Activated naive CD8-positive, alpha-beta T cell treated with anti-CD3 and anti-CD28 coated beads, Interleukin-2, amount 50 U/mL, for 24 hours (primary cell): ENCODE measurements around the gene ANKRA2.

Experiments
- ATAC-seq: fragments of 150-1000 bp; cut with Tn5 transposase; one replicate; pipeline ENCODE4 v1.10.0; 2021
- DNase-seq: peaks from one replicate; pipeline ENCODE4 v3.0.0; 2021
- H3K27ac Mint-ChIP-seq: one replicate; pipeline ENCODE4 v1.8.0; 2021; ENCODE audit warnings: mild to moderate bottlenecking, mixed read lengths
- H3K27me3 Mint-ChIP-seq: one replicate; pipeline ENCODE4 v1.8.0; 2021; ENCODE audit warnings: mixed read lengths
- H3K36me3 Mint-ChIP-seq: one replicate; pipeline ENCODE4 v1.8.0; 2021; ENCODE audit warnings: low read depth, mixed read lengths
- H3K4me1 Mint-ChIP-seq: one replicate; pipeline ENCODE4 v1.8.0; 2021; ENCODE audit warnings: mixed read lengths
- H3K4me3 Mint-ChIP-seq: one replicate; pipeline ENCODE4 v1.8.0; 2021; ENCODE audit warnings: mild to moderate bottlenecking, moderate library complexity, mixed read lengths
- H3K9me3 Mint-ChIP-seq: one replicate; pipeline ENCODE4 v1.8.0; 2021; ENCODE audit warnings: mixed read lengths

Gene ANKRA2, protein sequence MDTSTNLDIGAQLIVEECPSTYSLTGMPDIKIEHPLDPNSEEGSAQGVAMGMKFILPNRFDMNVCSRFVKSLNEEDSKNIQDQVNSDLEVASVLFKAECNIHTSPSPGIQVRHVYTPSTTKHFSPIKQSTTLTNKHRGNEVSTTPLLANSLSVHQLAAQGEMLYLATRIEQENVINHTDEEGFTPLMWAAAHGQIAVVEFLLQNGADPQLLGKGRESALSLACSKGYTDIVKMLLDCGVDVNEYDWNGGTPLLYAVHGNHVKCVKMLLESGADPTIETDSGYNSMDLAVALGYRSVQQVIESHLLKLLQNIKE

GRCh38 chr5:73565139-73565968 lies at the start of gene ANKRA2, which contains the start of gene UTP15:
ANKRA2 (minus strand) TSS chr5:73565639; CDS start chr5:73562881, 2,758 bp downstream.
UTP15 (plus strand) TSS chr5:73565743; CDS start chr5:73567345, 1,602 bp downstream.
- no peaks in the 10 kb centered on the region for H3K9me3 Mint-ChIP-seq
- H3K4me3 Mint-ChIP-seq: peak within 1 kb of the TSS; percentile 91
- H3K27me3 Mint-ChIP-seq: no peaks in the 10 kb centered on the region
- peak within 1 kb of the TSS; percentile 96 for H3K27ac Mint-ChIP-seq
- ATAC-seq: peak; percentile 97
- peaks cover 42% of the 10 kb centered on the region for H3K4me1 Mint-ChIP-seq
- peak; percentile 99 for DNase-seq
- H3K36me3 Mint-ChIP-seq: peaks cover 24% of the 10 kb centered on the region

DNA sequence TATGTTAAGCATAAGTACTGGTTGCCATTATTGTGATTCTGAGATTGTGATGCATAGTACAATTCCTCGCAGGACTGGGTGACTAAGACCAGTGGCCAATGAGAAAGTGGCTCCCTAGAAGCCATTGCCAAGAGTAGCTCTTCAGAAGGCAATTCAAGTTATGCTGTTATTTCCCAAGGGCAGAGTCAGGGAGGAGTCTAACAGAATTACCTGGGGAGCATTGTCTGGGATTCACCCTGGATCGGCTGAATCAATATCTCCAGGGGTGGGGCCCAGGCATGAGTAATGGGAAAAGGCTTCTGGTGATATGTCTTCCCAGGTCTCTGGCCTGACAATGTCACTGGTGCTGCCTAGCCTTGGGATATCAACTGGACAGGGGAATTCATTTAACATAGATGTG lies 49.6 kb upstream of the ANKRA2 start:
- Mint-ChIP-seq H3K36me3 (no peaks in the 10 kb centered on the region), H3K27ac (no peak overlapping the region), H3K9me3 (no peaks in the 10 kb centered on the region), H3K27me3 (peaks cover 19% of the 10 kb centered on the region), H3K4me3 (no peak overlapping the region), H3K4me1 (no peaks in the 10 kb centered on the region)
- DNase-seq (no peak), ATAC-seq (no peak)

GRCh38 chr5:73612799-73613198 lies 47.4 kb upstream of the ANKRA2 start:
- Mint-ChIP-seq H3K4me3 (no peak overlapping the region), H3K9me3 (no peaks in the 10 kb centered on the region), H3K27ac (no peak overlapping the region), H3K4me1 (no peaks in the 10 kb centered on the region), H3K27me3 (peaks cover 14% of the 10 kb centered on the region), H3K36me3 (no peaks in the 10 kb centered on the region)
- no peak for DNase-seq
- no peak for ATAC-seq

- Mint-ChIP-seq H3K4me3 (no peak overlapping the region), H3K36me3 (no peaks in the 10 kb centered on the region), H3K4me1 (no peaks in the 10 kb centered on the region), H3K9me3 (no peaks in the 10 kb centered on the region), H3K27me3 (peaks cover 12% of the 10 kb centered on the region), H3K27ac (no peak overlapping the region)
- DNase-seq (no peak), ATAC-seq (no peak)
These were observed 41.8 kb upstream of the ANKRA2 start for GRCh38 chr5:73607228-73607627.

DNA sequence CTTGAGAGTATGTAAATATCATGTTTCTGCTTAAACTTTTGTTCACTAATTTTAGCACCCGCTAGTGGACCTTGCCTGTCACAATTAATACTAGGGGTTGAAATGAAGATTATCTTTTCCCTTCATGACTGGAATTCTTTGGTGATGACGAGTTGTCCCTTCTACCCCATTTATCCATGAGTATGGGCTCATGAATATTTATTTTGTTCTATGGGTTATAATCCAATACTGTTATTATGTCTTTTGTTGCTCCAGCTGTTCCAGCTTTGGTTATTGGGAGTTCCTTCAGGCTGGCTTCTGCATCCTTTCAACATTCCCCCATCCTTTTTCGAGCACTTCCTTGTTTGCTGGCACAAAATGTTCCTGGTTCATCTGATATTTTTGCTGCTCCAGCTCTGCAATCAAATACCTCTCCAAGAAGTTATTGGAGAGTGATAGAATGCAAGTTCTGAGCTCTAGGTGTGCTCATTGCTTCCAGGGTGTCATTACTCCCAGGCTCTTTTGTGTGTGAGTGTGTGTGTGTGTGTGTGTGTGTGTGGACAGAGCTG lies 40.8 kb upstream of the ANKRA2 start:
- H3K36me3 Mint-ChIP-seq: no peaks in the 10 kb centered on the region
- ATAC-seq (no peak), DNase-seq (no peak)
- no peak overlapping the region for H3K4me3 Mint-ChIP-seq
- H3K4me1 Mint-ChIP-seq: no peaks in the 10 kb centered on the region
- peaks cover 8% of the 10 kb centered on the region for H3K27me3 Mint-ChIP-seq
- peaks cover 4% of the 10 kb centered on the region for H3K9me3 Mint-ChIP-seq
- no peak overlapping the region for H3K27ac Mint-ChIP-seq

DNA sequence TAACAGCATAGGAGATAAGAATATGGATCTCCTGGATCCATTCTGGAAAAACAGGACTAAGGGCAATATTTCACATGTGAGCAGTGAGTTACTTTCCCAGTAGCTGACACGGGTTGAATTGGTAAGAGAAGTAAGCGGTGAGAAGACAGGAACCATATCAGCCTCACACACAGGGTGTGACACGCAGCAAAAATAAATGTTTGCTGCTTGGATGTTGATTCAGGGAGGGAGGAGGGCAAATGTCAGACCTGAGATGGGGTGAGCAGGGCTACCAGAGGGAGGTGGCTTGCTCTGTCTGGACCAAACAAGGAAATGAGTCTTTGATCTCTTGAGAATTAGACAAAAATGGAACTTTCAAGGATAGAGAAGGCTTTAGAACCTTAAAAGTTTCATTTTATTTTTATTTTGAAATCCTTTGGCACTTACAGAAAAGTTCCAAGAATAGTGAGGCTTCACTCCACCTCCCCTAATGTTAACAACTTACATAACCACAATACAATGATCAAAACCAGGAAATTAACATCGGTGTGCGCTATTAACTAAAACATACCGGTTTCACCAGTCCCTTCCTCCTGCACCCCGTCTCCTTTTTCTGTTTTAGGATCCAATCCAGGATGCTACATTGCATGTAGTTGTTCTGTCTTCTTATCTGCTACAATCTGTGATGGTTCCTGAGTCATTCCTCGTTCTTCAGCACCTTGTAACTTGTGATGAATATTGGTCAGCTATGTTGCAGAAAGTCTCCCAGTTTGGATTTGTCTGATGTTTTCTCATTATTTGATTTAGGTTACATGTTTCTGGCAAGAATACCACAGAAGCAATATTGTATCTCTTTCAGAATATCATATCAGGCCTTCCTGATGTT lies 40.0 kb upstream of the ANKRA2 start:
- peaks cover 4% of the 10 kb centered on the region for H3K9me3 Mint-ChIP-seq
- H3K36me3 Mint-ChIP-seq: no peaks in the 10 kb centered on the region
- no peaks in the 10 kb centered on the region for H3K4me1 Mint-ChIP-seq
- ATAC-seq: no peak
- H3K27me3 Mint-ChIP-seq: peaks cover 6% of the 10 kb centered on the region
- DNase-seq: no peak
- H3K27ac Mint-ChIP-seq: no peak overlapping the region
- no peak overlapping the region for H3K4me3 Mint-ChIP-seq

- DNase-seq (no peak), ATAC-seq (no peak)
- Mint-ChIP-seq H3K4me1 (no peaks in the 10 kb centered on the region), H3K9me3 (peaks cover 4% of the 10 kb centered on the region), H3K27me3 (peaks cover 6% of the 10 kb centered on the region), H3K27ac (no peak overlapping the region), H3K36me3 (no peaks in the 10 kb centered on the region), H3K4me3 (no peak overlapping the region)
These were observed 38.6 kb upstream of the ANKRA2 start for GRCh38 chr5:73603998-73604397.

DNA sequence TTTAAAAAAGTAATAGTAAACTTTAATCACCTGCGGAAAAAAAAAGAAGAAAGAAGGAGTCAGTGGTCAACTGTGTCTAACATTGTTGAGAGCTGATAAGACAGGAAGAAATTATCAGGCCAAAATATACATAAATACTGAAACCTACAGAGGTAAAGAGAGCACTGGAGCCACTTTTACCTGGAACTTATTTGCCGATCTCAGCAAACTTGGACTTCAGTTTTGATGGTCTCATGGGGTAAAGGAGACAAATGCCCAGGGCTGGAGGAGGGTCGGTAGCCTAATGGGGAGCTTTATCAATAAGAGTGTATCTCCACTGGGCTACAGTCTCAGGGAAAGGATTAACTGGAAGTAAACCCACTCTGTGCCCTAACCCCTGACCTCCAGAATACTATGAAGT lies 33.9 kb upstream of the ANKRA2 start:
- H3K4me1 Mint-ChIP-seq: no peaks in the 10 kb centered on the region
- ATAC-seq (no peak), DNase-seq (no peak)
- no peak overlapping the region for H3K27ac Mint-ChIP-seq
- H3K36me3 Mint-ChIP-seq: no peaks in the 10 kb centered on the region
- peaks cover 4% of the 10 kb centered on the region for H3K9me3 Mint-ChIP-seq
- no peak overlapping the region for H3K4me3 Mint-ChIP-seq
- H3K27me3 Mint-ChIP-seq: peaks cover 2% of the 10 kb centered on the region

GRCh38 chr5:73596705-73597328 lies 31.4 kb upstream of the ANKRA2 start:
- Mint-ChIP-seq H3K27ac (no peak overlapping the region), H3K27me3 (peaks cover 4% of the 10 kb centered on the region), H3K4me1 (no peaks in the 10 kb centered on the region), H3K36me3 (no peaks in the 10 kb centered on the region), H3K4me3 (no peak overlapping the region), H3K9me3 (peaks cover 3% of the 10 kb centered on the region)
- peak; percentile 7 for DNase-seq
- no peak for ATAC-seq

DNA sequence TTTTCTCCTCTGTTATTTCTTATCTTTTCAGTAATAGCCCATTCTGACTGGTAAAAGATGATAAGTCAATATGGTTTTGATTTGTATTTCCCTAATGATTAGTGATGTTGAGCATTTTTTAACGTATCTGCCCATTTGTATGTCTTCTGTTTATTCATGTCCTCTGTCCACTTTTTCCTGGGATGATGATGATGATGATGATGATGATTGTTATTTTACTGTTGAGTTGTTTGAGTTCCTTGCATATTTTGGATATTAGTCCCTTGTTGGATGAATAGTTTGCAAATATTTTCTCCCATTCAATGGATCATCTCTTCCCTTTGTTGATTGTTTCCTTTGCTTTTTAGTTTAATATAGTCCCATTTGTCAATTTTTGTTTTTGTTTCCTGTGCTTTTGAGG lies 27.1 kb upstream of the ANKRA2 start:
- Mint-ChIP-seq H3K36me3 (no peaks in the 10 kb centered on the region), H3K9me3 (no peaks in the 10 kb centered on the region), H3K27me3 (peaks cover 2% of the 10 kb centered on the region), H3K4me3 (no peak overlapping the region), H3K27ac (no peak overlapping the region), H3K4me1 (no peaks in the 10 kb centered on the region)
- no peak for ATAC-seq
- DNase-seq: no peak

DNA sequence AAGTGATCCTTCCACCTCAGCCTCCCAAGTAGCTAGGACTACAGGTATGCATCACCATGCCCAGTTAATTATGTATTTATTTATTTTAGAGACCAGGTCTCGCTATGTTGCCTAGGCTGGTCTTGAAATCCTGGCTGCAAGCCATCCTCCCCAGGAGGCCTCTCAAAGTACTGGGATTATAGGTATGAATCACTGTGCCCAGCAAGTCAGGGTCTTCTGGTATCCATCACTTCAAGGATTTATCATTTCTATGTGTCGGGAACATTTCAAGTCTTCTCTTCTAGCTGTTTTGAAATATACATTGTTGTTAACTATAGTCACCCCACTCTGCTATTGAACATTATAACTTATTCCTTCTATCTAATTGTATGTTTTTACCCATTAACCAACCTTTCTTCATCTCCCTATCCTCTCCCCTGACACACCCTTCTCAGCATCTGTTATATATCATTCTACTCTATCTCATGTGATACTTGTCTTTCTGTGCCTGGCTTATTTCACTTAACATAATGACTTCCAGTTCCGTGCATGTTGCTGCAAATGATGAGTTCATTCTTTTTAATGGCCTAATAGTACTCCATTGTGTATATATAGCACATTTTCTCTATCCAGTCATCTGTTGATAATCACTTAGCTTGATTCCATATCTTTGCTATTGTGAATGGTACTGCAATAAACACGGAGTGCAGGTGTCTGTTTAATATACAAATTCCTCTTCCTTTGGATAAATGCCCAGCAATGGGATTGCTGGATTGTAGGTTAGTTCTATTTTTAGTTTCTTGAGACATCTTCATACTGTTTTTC lies 26.5 kb upstream of the ANKRA2 start:
- no peaks in the 10 kb centered on the region for H3K9me3 Mint-ChIP-seq
- DNase-seq (no peak), ATAC-seq (no peak)
- H3K36me3 Mint-ChIP-seq: no peaks in the 10 kb centered on the region
- no peak overlapping the region for H3K27ac Mint-ChIP-seq
- H3K4me3 Mint-ChIP-seq: no peak overlapping the region
- peaks cover 2% of the 10 kb centered on the region for H3K27me3 Mint-ChIP-seq
- no peaks in the 10 kb centered on the region for H3K4me1 Mint-ChIP-seq

DNA sequence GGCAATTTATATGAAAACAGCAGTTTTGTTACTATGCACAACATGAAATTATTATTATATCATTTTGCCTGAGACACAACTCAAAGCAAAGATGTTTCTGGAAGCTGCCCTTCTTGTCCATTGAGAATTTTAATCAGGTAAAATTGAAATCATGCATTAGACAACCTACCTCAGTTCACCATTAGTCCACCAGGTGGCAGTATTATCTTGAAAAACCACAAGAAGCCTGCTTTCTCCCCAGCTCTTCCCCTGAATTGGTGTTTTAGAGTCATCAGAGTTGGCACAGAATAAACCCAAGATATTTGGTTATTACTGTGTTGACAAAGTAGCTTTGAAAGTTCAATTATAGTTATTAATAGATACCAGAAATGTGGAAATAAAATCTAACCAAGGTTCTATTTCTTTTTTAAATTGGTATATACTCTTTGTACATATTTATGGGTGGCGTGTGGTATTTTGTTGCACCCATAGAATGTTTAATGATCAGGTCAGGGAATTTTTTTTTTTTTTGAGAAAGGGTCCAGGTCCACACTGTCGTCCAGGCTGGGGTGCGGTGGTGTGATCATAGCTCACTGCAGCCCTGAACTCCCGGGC lies 25.8 kb upstream of the ANKRA2 start:
- DNase-seq: peak; percentile 41
- Mint-ChIP-seq H3K9me3 (no peaks in the 10 kb centered on the region), H3K4me3 (no peak overlapping the region), H3K4me1 (no peaks in the 10 kb centered on the region), H3K27me3 (peaks cover 2% of the 10 kb centered on the region), H3K27ac (no peak overlapping the region), H3K36me3 (peaks cover 2% of the 10 kb centered on the region)
- peak; percentile 43 for ATAC-seq

- H3K9me3 Mint-ChIP-seq: no peaks in the 10 kb centered on the region
- H3K27ac Mint-ChIP-seq: no peak overlapping the region
- H3K36me3 Mint-ChIP-seq: peaks cover 2% of the 10 kb centered on the region
- H3K4me1 Mint-ChIP-seq: no peaks in the 10 kb centered on the region
- no peak for DNase-seq
- H3K27me3 Mint-ChIP-seq: peaks cover 2% of the 10 kb centered on the region
- H3K4me3 Mint-ChIP-seq: no peak overlapping the region
- ATAC-seq: no peak
These were observed 22.5 kb upstream of the ANKRA2 start for GRCh38 chr5:73587923-73588322.
